Activated naive CD4-positive, alpha-beta T cell treated with anti-CD3 and anti-CD28 coated beads for 36 hours (primary cell): ENCODE results near the gene PHACTR1. TPM values are rescaled to one million over a fixed set of nuclear protein-coding genes. Genes with fewer than 3 reads are reported as not detected.

Source experiments
- CTCF ChIA-PET: fragments of 350-600 bp; sonication (Branson Sonifier 250); formaldehyde crosslinking; loops from one replicate; lab custom pipeline; 2021; ENCODE audit warnings: antibody characterized with exemption; lab: Charles Lee
- DNase-seq: peaks from one replicate; pipeline ENCODE4 v3.0.0-alpha.2; 2020
- H3K27ac Mint-ChIP-seq: one replicate; pipeline ENCODE4 v1.8.0; 2021; ENCODE audit warnings: mild to moderate bottlenecking, mixed read lengths
- H3K27me3 Mint-ChIP-seq: one replicate; pipeline ENCODE4 v1.8.0; 2021; ENCODE audit warnings: low read depth, mixed read lengths
- H3K36me3 Mint-ChIP-seq: one replicate; pipeline ENCODE4 v1.8.0; 2021; ENCODE audit warnings: low read depth, mixed read lengths
- H3K4me1 Mint-ChIP-seq: one replicate; pipeline ENCODE4 v1.8.0; 2021; ENCODE audit warnings: low read depth, mixed read lengths
- H3K4me3 Mint-ChIP-seq: one replicate; pipeline ENCODE4 v1.8.0; 2021; ENCODE audit warnings: mild to moderate bottlenecking, moderate library complexity, mixed read lengths
- H3K9me3 Mint-ChIP-seq: one replicate; pipeline ENCODE4 v1.8.0; 2021; ENCODE audit warnings: mixed read lengths
- intact Hi-C: fragments of 100-400 bp; cut with micrococcal nuclease; formaldehyde crosslinking; loops from one replicate; pipeline ENCODE4 v1.15.1; 2023
- total RNA-seq, 2 experiments: library from RNA; stranded (reverse); gene quantifications; one replicate each; pipeline ENCODE4 v1.2.3, GENCODE V29; 2021

The PHACTR1 gene
- total RNA-seq, 2 experiments from 2014 or later = 0.31 TPM; not detected in 1

- DNase-seq = no peak
- CTCF ChIA-PET = interaction anchor here (0.6 kb wide), 1 partner anchor 1313 kb away, joined by 8 read pairs; no protein-coding TSS in a partner anchor
- H3K36me3 Mint-ChIP-seq = no peaks in the 10 kb centered on the region
- H3K9me3 Mint-ChIP-seq = no peaks in the 10 kb centered on the region
- H3K4me3 Mint-ChIP-seq = no peak overlapping the region
- peaks cover 5% of the 10 kb centered on the region for H3K4me1 Mint-ChIP-seq
- no peak overlapping the region for H3K27ac Mint-ChIP-seq
- peaks cover 32% of the 10 kb centered on the region for H3K27me3 Mint-ChIP-seq
- intact Hi-C loops = no loop called here
Measured at GRCh38 chr6:12952318-12952717, 235.8 kb downstream of the PHACTR1 start.

GRCh38 chr6:12955956-12956355 is 239.4 kb downstream of the PHACTR1 start:
- Mint-ChIP-seq H3K27ac (no peak overlapping the region), H3K4me1 (peaks cover 12% of the 10 kb centered on the region), H3K4me3 (peak overlapping the region; percentile 5), H3K36me3 (no peaks in the 10 kb centered on the region), H3K27me3 (peaks cover 44% of the 10 kb centered on the region), H3K9me3 (no peaks in the 10 kb centered on the region)
- intact Hi-C loops = no loop called here
- DNase-seq = no peak
- CTCF ChIA-PET = no interaction called here

- H3K9me3 Mint-ChIP-seq = no peaks in the 10 kb centered on the region
- no peak for DNase-seq
- peak overlapping the region; percentile 66 for H3K4me3 Mint-ChIP-seq
- peaks cover 12% of the 10 kb centered on the region for H3K4me1 Mint-ChIP-seq
- CTCF ChIA-PET = interaction anchor here (1.4 kb wide), 1 partner anchor 46 kb away, joined by 4 read pairs; no protein-coding TSS in a partner anchor
- no peak overlapping the region for H3K27ac Mint-ChIP-seq
- H3K27me3 Mint-ChIP-seq = peaks cover 44% of the 10 kb centered on the region
- H3K36me3 Mint-ChIP-seq = no peaks in the 10 kb centered on the region
- intact Hi-C loops = no loop called here
Measured at GRCh38 chr6:12956991-12957320, 240.4 kb downstream of the PHACTR1 start.

- Mint-ChIP-seq H3K4me1 (peaks cover 12% of the 10 kb centered on the region), H3K36me3 (no peaks in the 10 kb centered on the region), H3K27ac (no peak overlapping the region), H3K9me3 (no peaks in the 10 kb centered on the region), H3K27me3 (peaks cover 40% of the 10 kb centered on the region), H3K4me3 (peak overlapping the region; percentile 66)
- intact Hi-C loops = no loop called here
- CTCF ChIA-PET = interaction anchor here (1.4 kb wide), 1 partner anchor 46 kb away, joined by 4 read pairs; no protein-coding TSS in a partner anchor
- DNase-seq = peak; percentile 19
Measured at GRCh38 chr6:12957321-12958051, 240.9 kb downstream of the PHACTR1 start.

GRCh38 chr6:12958052-12958706 is 241.6 kb downstream of the PHACTR1 start:
- Mint-ChIP-seq H3K4me3 (no peak overlapping the region), H3K36me3 (no peaks in the 10 kb centered on the region), H3K9me3 (no peaks in the 10 kb centered on the region), H3K4me1 (peaks cover 16% of the 10 kb centered on the region), H3K27me3 (peaks cover 39% of the 10 kb centered on the region), H3K27ac (no peak overlapping the region)
- CTCF ChIA-PET = interaction anchor here (1.4 kb wide), 1 partner anchor 47 kb away, joined by 4 read pairs; no protein-coding TSS in a partner anchor
- no peak for DNase-seq
- intact Hi-C loops = no loop called here

GRCh38 chr6:12961761-12962160 is 245.2 kb downstream of the PHACTR1 start:
- H3K4me1 Mint-ChIP-seq = peaks cover 13% of the 10 kb centered on the region
- intact Hi-C loops = no loop called here
- no peak for DNase-seq
- H3K36me3 Mint-ChIP-seq = no peaks in the 10 kb centered on the region
- H3K27ac Mint-ChIP-seq = no peak overlapping the region
- no peaks in the 10 kb centered on the region for H3K9me3 Mint-ChIP-seq
- H3K4me3 Mint-ChIP-seq = no peak overlapping the region
- peaks cover 36% of the 10 kb centered on the region for H3K27me3 Mint-ChIP-seq
- CTCF ChIA-PET = no interaction called here

GRCh38 chr6:12962529-12962928 is 246.0 kb downstream of the PHACTR1 start:
- Mint-ChIP-seq H3K27me3 (peaks cover 32% of the 10 kb centered on the region), H3K4me1 (peaks cover 13% of the 10 kb centered on the region), H3K9me3 (no peaks in the 10 kb centered on the region), H3K36me3 (no peaks in the 10 kb centered on the region), H3K27ac (no peak overlapping the region), H3K4me3 (no peak overlapping the region)
- CTCF ChIA-PET = no interaction called here
- no peak for DNase-seq
- intact Hi-C loops = no loop called here

- Mint-ChIP-seq H3K27me3 (peaks cover 29% of the 10 kb centered on the region), H3K9me3 (no peaks in the 10 kb centered on the region), H3K36me3 (no peaks in the 10 kb centered on the region), H3K4me3 (no peak overlapping the region), H3K4me1 (peaks cover 9% of the 10 kb centered on the region), H3K27ac (no peak overlapping the region)
- CTCF ChIA-PET = no interaction called here
- intact Hi-C loops = no loop called here
- peak; percentile 7 for DNase-seq
Measured at GRCh38 chr6:12962987-12963386, 246.4 kb downstream of the PHACTR1 start.

- H3K4me3 Mint-ChIP-seq = no peak overlapping the region
- H3K27ac Mint-ChIP-seq = no peak overlapping the region
- CTCF ChIA-PET = no interaction called here
- peaks cover 5% of the 10 kb centered on the region for H3K4me1 Mint-ChIP-seq
- intact Hi-C loops = no loop called here
- H3K36me3 Mint-ChIP-seq = no peaks in the 10 kb centered on the region
- H3K9me3 Mint-ChIP-seq = no peaks in the 10 kb centered on the region
- no peak for DNase-seq
- peaks cover 28% of the 10 kb centered on the region for H3K27me3 Mint-ChIP-seq
Measured at GRCh38 chr6:12963567-12963966, 247.0 kb downstream of the PHACTR1 start.

- CTCF ChIA-PET = no interaction called here
- no peaks in the 10 kb centered on the region for H3K9me3 Mint-ChIP-seq
- H3K4me1 Mint-ChIP-seq = peaks cover 5% of the 10 kb centered on the region
- DNase-seq = no peak
- peaks cover 24% of the 10 kb centered on the region for H3K27me3 Mint-ChIP-seq
- H3K36me3 Mint-ChIP-seq = no peaks in the 10 kb centered on the region
- no peak overlapping the region for H3K27ac Mint-ChIP-seq
- no peak overlapping the region for H3K4me3 Mint-ChIP-seq
- intact Hi-C loops = no loop called here
Measured at GRCh38 chr6:12967686-12968085, 251.1 kb downstream of the PHACTR1 start.

- Mint-ChIP-seq H3K4me3 (no peak overlapping the region), H3K27me3 (peaks cover 20% of the 10 kb centered on the region), H3K27ac (no peak overlapping the region), H3K4me1 (no peaks in the 10 kb centered on the region), H3K36me3 (no peaks in the 10 kb centered on the region), H3K9me3 (no peaks in the 10 kb centered on the region)
- DNase-seq = no peak
- CTCF ChIA-PET = no interaction called here
- intact Hi-C loops = no loop called here
Measured at GRCh38 chr6:12968290-12968689, 251.7 kb downstream of the PHACTR1 start.

- H3K9me3 Mint-ChIP-seq = no peaks in the 10 kb centered on the region
- H3K36me3 Mint-ChIP-seq = no peaks in the 10 kb centered on the region
- H3K27me3 Mint-ChIP-seq = peaks cover 19% of the 10 kb centered on the region
- intact Hi-C loops = no loop called here
- H3K4me3 Mint-ChIP-seq = no peak overlapping the region
- DNase-seq = no peak
- CTCF ChIA-PET = no interaction called here
- H3K4me1 Mint-ChIP-seq = no peaks in the 10 kb centered on the region
- no peak overlapping the region for H3K27ac Mint-ChIP-seq
Measured at GRCh38 chr6:12968839-12969558, 252.4 kb downstream of the PHACTR1 start.
